ENCODE data around the gene SPRYD7.
"Not testable (repeated sequence)": the region's sequence is repeated elsewhere in the genome, so short reads cannot be mapped to it uniquely, and the experiment has no call there.

SPRYD7 gene

DNA sequence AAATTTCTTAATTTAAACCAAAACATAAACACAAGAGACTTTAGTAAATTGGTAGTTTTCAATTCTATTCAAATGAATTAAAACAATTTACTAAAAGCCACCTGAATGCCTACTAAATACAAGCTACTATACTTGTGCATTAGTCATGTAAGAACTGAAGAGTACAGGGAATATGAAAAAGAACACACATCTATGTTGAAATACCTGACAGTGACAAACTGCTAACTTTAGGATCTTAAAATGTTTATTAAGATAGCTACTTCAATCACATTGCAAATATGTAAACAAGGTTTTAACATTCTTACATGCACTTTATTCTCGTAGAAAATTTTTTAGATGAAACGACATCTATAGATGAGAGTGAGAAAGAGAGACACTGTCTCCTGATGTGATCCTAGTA, 4.1 kb downstream of the SPRYD7 start:
- no peak for DNase-seq

DNA sequence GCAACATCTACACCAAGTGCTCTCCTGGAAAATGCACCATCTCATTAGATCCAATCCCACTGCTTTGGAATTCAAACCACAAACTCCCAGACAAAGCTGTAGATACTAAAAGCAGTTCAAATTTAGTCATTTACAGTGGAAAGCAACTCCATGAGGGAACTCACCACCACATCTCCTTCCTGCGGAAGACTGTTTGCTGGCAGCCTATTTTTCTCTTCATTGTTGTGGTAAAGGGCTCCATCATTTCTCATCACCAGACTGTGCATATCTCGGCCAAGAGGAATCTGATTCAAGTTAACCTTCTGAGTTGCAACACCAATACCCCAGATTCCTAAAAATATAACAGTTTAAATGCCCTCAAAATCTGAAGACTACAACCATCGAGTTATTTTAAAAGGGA, 8.4 kb downstream of the SPRYD7 start:
- no peak for DNase-seq

DNA sequence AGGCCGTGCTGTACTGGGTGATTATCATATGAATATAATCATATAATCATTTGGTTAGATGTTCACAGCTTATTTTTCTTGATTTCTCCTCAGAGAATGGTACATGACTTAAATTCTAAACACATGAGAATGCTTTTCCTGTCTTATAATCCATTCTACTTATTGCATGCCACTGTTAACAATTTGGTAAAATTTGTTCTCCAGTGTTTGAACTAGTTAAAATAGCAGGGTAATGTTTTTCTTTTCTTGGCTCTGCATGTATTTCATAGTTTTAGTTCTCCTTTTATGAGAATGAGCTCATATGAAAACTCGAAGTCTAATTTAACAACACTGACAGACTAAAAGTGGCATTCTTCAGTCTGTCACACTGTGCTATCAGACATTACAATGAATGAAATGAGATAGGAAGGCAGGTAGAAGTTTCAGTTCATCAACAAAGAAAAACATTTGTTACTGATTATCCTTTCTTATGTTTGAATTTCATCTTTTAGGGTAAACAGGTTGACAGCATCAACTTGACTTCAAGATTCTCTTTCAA, 10.2 kb downstream of the SPRYD7 start:
- DNase-seq = no peak

DNA sequence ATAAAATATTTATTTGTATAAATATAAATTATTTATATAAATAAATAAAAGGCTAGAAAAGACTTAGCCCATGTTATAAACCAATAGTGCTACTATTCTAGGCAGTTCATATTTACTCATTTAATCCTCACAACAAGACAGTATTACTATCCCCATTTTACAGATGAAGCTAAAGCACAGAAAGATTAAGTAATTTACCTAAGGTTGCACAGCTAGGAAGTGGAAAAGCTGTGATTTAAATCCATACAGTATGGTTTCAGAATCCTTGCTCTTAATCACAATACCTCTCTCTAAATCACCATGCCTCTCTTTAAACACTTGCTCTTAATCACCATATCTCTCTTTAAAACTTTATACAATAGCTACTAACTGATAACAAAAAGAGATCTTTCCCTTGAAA, 13.8 kb downstream of the SPRYD7 start:
- no peak for DNase-seq

DNA sequence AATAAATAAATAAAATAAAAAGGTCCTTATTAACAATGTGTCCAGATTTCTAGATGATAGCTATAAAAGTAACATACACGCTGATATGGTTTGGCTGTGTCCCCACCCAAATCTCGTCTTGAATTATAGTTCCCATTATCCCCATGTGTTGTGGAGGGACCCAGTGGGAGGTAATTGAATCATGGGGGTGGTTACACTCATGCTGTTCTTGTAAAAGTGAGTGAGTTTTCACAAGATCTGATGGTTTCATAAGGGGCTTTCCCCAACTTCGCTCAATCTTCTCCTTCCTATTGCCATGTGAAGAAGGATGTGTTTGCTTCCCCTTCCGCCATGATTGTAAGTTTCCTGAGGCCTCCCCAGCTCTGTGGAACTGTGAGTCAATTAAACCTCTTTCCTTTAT, 15.2 kb downstream of the SPRYD7 start:
- peak; percentile 12 for DNase-seq

DNA sequence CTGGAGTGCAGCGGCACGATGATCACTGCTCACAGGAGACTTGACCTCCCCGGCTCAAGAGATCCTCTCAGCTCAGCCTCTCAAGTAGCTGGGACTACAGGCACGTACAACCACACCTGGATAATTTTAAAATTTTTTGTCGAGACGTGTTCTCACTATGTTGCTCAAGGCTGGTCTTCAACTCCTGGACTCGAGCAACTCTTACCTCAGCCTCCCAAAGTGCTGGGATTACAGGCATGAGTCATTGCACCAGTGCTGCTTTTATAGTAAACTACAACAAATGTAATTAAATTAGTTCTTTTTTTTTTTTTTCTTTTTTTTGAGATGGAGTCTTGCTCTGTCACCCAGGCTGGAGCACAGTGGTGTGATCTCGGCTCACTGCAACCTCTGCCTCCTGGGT, 18.0 kb downstream of the SPRYD7 start:
- not testable (repeated sequence) for DNase-seq

DNA sequence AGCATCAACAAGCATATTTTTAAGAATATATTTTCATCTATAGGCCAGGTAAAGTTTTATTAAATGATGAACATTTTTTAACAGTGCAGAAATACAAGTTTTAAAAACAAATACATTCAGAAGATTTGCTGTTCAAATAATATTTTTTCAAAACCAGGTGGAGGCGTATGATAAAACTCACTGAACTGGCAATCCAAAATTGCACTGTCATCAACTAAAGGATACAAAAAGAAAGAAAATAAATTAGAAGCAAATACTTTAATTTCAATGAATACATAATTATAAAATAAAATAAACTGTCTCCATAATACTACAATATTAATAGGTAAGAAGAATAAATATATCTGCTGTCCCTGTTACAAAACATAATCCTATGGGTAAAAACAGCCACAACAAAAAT, 21.2 kb downstream of the SPRYD7 start:
- no peak for DNase-seq

DNA sequence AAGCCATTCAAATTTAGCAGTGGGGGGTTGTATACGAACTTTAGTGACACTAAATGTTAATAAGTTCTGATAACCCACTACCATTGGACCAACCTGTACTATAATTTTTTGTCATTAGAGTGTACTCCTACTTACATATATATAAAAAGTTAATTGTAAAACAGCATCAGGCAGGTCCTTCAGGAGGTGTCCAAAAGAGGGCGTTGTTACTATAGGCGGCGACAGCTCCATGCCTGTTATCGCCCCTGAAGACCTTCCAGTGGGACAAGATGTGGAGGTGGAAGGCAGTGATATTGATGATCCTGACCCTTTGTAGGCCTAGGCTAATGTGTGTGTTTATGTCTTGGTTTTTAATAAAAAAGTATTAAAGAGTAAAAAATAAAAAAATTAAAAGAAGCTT, 27.5 kb downstream of the SPRYD7 start:
- no peak for DNase-seq

DNA sequence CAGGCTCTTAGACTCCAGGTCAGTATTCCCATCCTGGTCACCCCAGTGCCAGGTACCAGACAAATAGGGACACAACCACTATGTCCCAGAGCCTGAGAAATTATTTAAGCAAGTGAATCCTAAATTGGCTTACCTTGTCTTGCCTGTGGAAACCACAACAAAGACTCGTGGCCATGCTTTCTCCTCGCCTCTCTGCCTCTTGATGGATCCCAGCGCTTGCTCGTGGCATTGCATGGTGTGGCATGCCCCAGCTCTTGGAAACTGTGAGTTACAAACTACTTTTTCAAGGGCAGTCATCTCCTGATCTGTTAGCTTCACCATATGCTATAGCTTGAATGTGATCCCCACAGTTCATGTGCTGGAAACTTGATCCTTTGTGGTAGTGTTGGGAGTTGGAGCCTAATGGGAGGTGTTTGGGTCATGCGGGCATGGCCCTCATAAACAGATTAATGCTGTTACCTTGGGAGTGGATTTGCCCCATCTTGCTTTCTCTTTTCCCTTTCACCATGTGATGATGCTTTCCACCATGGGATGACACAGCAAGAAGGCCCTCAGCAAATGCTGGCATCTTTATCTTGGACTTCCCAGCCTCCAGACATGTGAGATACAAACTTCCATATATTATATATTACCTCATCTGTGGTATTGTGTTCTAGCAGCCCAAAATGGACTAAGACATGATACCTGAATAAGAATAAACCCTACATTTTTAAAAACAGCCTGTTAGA, 31.2 kb downstream of the SPRYD7 start:
- no peak for DNase-seq

DNA sequence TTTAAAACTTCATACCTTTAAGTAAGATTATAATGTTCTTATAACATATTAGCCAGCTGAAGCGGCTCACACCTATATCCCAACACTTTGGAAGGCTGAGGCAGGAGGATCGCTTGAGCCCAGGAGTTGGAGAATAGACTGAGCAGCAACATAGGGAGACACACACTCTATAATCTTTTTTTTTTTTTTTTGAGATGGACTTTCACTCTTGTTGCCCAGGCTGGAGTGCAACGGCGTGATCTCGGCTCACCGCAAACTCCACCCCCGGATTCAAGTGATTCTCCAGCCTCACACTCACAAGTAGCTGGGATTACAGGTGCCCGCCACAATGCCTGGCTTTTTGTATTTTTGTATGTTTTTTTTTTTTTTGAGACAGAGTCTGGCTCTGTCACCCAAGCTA, 37.3 kb downstream of the SPRYD7 start:
- no peak for DNase-seq

DNA sequence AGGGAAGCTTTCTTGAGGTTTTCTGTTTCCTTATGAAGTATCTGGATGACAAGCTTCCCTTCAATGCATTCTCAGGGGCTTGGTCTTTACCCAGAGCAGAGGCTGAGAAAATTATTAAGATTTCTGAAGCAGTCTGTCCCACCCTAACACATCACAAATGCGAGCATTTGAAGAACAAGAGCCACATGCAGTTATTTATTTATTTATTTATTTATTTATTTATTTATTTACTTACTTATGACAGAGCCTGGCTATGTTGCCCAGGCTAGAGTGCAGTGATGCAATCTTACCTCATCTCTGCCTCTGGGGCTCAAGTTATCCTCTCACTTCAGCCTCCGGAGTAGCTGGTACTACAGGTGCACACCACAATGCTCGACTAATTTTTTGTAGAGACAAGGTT, 38.4 kb downstream of the SPRYD7 start:
- DNase-seq = no peak

DNA sequence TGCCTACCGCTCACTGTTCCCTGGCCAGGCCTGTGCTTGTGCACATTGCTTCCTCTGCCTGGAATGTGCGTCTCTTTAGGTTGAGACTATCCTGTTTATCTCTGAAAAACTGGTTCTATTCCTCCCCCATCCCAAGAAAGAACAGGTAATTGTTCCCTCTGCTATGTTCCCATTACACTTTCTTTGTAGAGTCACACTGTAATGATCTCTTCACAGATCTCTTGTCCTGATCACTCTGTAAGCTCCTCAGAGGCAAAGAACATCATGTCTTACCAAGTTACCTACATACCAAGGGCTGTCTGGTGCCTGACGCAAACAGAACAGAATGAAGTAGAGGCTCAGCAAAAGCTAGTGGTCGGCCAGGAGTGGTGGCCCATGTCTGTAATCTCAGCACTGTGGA, 40.3 kb downstream of the SPRYD7 start:
- DNase-seq = no peak

DNA sequence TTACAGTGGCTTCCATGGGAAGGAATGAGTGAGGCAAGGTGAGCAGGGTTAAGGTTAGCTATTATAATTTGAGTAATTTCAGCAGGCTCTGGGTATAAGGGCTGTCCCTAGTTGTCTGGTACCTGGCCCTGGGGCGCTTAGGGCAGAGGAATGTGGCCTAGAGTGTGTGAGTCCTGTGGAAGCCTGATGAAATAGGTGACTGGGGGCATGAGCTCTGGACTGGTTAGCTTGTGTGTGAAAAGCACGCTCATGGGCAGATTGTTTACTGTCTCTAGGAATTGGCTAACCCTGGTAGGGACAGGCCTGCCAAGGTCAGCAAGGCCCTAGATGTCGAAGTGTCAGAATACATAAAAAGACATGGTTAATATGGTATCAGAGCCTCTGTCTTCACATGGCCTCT, 42.5 kb downstream of the SPRYD7 start:
- no peak for DNase-seq

DNA sequence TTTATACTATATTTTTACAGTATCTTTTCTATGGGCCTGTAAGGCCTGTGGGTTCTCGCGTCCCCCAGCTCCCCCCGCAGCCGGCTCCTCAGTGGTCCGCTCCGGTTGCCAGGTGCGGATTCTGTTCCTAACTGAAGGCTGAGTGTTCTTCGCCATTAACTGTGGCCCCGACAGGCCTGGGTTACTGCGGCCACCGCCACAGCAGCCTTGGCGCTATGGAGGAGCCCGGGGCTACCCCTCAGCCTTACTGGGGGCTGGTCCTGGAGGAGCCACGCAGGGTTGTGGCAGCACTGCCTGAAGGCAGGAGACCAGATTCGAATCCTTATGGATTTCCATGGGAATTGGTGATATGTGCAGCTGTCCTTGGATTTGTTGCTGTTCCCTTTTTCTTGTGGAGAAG, 45.8 kb downstream of the SPRYD7 start:
- DNase-seq = no peak

DNA sequence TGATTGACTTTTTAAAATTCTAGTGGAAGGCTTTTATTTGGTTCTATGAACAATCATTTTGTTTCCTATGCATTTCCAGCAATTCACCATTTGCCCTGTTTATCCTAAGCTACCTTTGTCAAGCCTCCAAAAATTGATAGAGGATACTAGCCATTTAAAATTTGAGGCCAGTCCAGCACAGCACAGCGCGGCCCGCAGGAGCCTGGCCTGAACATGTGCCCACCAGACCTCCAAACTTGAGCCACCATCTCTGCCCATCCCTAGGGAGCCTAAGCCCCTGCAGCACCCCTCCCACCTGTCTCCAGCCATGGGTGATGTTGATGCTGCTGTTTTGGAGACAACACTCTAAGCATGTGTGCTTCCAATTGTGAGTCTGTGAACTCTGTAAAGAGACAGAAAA, 57.5 kb downstream of the SPRYD7 start:
- no peak for DNase-seq

DNA sequence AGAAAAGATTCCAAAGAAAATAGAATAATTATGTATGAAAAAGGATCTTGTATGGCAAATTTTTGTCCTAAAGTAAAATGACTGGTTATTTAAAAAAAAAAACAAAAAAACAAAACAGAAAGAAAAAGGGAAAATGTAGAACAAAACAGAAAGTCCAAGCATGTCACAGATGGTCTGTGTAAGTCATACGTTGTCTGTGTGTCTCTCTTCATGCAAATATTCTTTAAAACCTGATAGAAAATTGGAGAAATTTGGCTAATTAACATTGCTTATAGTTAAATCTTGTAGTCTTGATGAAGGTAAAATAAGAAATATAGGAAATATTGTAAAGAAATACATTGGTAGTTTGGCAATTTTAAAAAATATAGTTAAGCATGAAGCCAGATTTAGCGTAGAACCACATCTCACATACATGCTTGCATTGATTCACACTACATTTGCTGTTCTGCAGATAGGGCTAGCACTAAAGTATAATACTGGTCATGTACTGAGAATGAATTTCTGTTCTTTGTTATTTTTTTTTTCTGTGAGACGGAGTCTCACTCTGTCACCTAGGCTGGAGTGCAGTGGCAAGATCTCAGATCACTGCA, 58.4 kb downstream of the SPRYD7 start:
- DNase-seq = no peak

DNA sequence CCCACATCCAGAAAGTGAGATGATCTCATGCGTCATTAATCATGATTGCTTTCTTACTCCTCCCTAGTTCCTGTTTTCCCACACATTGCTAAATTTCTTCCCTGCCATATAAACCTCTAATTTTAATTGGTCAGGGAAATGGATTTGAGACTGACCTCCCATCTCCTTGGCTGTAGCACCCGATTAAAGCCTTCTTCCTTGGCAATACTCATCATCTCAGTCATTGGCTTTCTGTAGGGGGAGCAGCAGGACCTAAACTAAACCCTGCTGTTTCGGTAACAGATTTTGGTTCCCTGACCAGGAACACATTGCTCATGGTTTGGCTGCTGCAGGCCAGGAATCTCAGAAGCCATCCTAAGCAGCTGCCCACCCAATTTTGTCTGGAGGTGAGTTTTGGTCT, 61.7 kb downstream of the SPRYD7 start:
- DNase-seq = peak; percentile 52

DNA sequence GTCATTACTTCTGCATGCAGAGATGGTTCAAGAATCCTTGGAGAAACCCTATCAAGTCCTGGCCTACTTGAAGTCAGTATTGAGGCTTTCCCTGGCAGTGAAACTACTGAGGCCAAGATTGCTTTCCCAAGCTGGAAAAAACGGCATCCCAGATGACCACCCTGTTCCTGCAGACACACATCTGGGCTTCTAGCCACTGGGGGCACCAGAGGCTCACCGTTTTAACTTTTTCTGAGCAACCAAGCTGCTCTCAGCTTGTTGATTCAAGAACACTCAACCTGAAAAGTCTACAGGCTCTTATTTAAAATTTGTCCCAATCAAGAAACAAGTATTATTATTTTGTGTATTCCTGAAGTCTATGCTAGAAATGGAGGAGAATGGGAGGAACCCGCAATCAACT, 66.6 kb downstream of the SPRYD7 start:
- DNase-seq = peak; percentile 2

DNA sequence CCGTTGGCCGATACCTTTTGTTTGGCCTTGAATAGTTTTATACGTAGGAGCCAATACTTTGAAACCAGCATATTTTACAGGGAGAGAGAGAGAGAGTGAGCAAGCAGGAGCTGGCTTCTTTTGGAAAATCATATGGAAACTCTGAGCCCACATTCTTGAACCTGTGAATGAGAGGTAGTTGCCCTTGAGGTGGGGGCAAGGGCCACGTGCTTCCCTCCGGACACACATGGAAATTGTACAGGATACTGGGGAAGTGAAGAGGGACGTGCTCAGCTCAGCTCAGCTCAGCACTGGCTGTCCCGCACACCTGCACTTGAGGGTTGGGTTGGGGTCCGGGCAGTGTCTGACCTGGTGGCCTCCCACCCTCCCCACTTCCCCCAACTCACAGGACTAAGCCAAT, 68.3 kb downstream of the SPRYD7 start:
- DNase-seq = no peak

DNA sequence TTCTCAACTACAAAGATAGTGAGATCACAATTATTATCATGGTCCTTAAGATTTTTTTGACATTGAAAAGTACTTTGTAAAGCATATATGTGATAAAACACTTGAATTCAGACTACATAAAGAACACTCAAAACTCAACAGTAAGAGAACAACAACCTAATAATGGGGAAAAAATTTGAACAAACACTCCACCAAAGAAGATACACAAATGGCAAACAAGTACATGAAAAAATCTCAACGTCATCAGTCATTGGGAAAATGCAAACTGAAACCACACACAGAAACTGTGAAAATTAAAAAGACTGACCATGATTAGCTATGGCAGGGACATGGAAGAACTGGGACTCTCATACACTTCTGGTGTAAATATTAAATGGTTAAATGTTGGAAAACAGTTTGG, 70.9 kb downstream of the SPRYD7 start:
- no peak for DNase-seq

DNA sequence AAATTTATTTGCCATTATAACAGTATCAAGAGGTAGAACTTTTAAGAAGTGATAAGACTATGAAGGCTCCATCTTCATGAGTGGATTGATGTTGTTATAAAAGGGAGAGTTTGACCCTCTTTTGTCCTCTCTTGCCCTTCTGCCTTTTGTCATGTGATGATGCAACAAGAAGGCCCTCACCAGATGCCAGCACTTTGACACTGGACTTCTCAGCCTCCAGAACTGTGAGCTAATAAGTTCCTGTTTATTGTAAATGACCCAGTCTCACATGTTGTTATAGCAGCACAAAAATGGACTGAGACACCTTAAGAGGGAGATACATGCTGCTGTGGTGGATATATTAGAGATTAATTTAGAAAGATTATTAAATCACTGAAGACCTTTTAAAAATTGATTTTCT, 71.6 kb downstream of the SPRYD7 start:
- peak; percentile 41 for DNase-seq

Data from suppressor macrophage treated with lipopolysaccharide for 4 hours (primary cell).